Activated CD8-positive, alpha-beta T cell treated with anti-CD3 and anti-CD28 coated beads for 36 hours (primary cell): Measurements from ENCODE around the gene FSTL4. TPM values are rescaled to one million over a fixed set of nuclear protein-coding genes. Genes with fewer than 3 reads are reported as not detected.

Experiments
- ATAC-seq: fragments of 200-7000 bp; cut with Tn5 transposase; one replicate; pipeline ENCODE4 v1.10.0; 2021; ENCODE audit warnings: mild to moderate bottlenecking, moderate library complexity
- CTCF ChIA-PET: fragments of 350-600 bp; sonication (Branson Sonifier 250); formaldehyde crosslinking; loops from one replicate; lab custom pipeline; 2021; ENCODE audit warnings: antibody characterized with exemption; lab: Charles Lee
- POLR2A ChIA-PET: fragments of 350-600 bp; sonication (Branson Sonifier 250); formaldehyde crosslinking; loops from one replicate; lab custom pipeline; 2021; ENCODE audit warnings: antibody characterized with exemption; lab: Charles Lee
- DNase-seq: peaks from one replicate; pipeline ENCODE4 v3.0.0-alpha.2; 2020
- H3K27ac Mint-ChIP-seq: one replicate; pipeline ENCODE4 v1.8.0; 2021; ENCODE audit warnings: mild to moderate bottlenecking, mixed read lengths
- H3K27me3 Mint-ChIP-seq: one replicate; pipeline ENCODE4 v1.8.0; 2021; ENCODE audit warnings: mixed read lengths
- H3K36me3 Mint-ChIP-seq: one replicate; pipeline ENCODE4 v1.8.0; 2021; ENCODE audit warnings: low read depth, mixed read lengths
- H3K4me1 Mint-ChIP-seq: one replicate; pipeline ENCODE4 v1.8.0; 2021; ENCODE audit warnings: low read depth, mixed read lengths
- H3K4me3 Mint-ChIP-seq: one replicate; pipeline ENCODE4 v1.8.0; 2021; ENCODE audit warnings: mild to moderate bottlenecking, moderate library complexity, mixed read lengths
- H3K9me3 Mint-ChIP-seq: one replicate; pipeline ENCODE4 v1.8.0; 2021; ENCODE audit warnings: mixed read lengths
- intact Hi-C: fragments of 100-400 bp; cut with micrococcal nuclease; formaldehyde crosslinking; loops from one replicate; pipeline ENCODE4 v1.10.0; 2022
- total RNA-seq, 2 experiments: library from RNA; stranded (reverse); gene quantifications; one replicate each; pipeline ENCODE4 v1.2.3, GENCODE V29; 2021
- TF ChIP-seq, protein P1 (sequence below): fragments of 200-600 bp; IDR thresholded peaks from one replicate; pipeline ENCODE4 v1.8.0; 2022; ENCODE audit warnings: antibody characterized with exemption, mild to moderate bottlenecking

FSTL4 gene
- total RNA-seq, 2 experiments from 2014 or later = not detected

DNA sequence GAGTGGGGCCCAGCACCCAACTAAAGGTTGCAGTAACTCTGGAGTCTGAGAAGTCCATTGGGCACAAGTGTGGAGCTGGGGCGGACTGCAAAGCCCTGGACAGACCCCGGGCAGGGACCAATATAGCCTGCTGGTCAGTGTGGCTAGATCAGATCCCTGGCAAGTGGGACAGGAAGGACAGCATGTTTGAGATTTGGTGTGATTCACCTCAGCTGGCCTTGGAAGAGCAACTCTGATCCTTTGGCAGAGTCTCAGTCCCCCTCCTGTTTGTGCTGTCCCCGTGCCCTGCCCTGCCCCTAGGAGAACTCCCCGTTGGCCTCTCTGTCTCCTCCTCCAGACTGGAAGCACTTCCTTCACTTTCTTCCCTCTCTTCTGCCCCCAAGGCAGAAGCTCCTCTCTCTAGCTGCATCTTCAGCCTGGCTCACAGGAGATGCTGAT lies 255.3 kb downstream of the FSTL4 start:
- H3K9me3 Mint-ChIP-seq = no peaks in the 10 kb centered on the region
- TF ChIP-seq, protein P1, sequence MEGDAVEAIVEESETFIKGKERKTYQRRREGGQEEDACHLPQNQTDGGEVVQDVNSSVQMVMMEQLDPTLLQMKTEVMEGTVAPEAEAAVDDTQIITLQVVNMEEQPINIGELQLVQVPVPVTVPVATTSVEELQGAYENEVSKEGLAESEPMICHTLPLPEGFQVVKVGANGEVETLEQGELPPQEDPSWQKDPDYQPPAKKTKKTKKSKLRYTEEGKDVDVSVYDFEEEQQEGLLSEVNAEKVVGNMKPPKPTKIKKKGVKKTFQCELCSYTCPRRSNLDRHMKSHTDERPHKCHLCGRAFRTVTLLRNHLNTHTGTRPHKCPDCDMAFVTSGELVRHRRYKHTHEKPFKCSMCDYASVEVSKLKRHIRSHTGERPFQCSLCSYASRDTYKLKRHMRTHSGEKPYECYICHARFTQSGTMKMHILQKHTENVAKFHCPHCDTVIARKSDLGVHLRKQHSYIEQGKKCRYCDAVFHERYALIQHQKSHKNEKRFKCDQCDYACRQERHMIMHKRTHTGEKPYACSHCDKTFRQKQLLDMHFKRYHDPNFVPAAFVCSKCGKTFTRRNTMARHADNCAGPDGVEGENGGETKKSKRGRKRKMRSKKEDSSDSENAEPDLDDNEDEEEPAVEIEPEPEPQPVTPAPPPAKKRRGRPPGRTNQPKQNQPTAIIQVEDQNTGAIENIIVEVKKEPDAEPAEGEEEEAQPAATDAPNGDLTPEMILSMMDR = no peak
- peaks cover 3% of the 10 kb centered on the region for H3K4me1 Mint-ChIP-seq
- H3K27ac Mint-ChIP-seq = no peak overlapping the region
- DNase-seq (no peak), ATAC-seq (no peak)
- H3K4me3 Mint-ChIP-seq = no peak overlapping the region
- ChIA-PET POLR2A (no interaction called here), CTCF (interaction anchor here (0.9 kb wide), 1 partner anchor 16 kb away, joined by 3 read pairs; no protein-coding TSS in a partner anchor)
- intact Hi-C loops = no loop called here
- H3K27me3 Mint-ChIP-seq = no peaks in the 10 kb centered on the region
- no peaks in the 10 kb centered on the region for H3K36me3 Mint-ChIP-seq

DNA sequence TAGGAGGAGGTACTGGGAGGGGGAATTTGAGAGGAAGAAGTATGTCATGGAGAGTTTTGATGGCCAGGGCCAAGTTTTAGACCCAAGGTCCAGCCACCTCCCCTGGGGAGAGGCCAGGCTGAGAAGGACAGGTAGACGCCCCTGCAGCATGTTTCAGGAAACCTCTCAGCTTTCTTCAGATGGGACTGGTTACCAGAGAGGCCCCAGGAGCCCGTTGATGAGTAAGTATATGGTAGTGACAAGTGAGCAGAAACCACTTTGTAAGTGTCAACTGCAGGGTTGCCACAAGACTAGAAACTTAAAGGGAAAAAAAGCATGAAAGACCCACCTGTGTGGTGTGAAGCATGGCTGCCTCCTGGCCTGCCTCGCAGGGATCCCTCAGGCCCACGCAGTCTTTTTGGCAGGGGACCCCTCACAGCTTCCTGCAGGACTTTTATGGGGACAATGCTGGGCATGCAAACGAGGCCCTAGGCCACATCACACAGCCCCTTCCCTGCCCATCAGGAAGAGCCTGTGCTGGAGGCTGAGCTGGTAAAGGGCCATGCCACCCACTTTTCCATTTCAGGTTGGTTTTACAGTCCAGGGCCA lies 255.9 kb downstream of the FSTL4 start:
- ATAC-seq (peak; percentile 81), DNase-seq (no peak)
- no peaks in the 10 kb centered on the region for H3K36me3 Mint-ChIP-seq
- no peaks in the 10 kb centered on the region for H3K9me3 Mint-ChIP-seq
- POLR2A ChIA-PET = no interaction called here
- peaks cover 3% of the 10 kb centered on the region for H3K4me1 Mint-ChIP-seq
- CTCF ChIA-PET = interaction anchor here (0.9 kb wide), 1 partner anchor 17 kb away, joined by 3 read pairs; no protein-coding TSS in a partner anchor
- TF ChIP-seq, protein P1 = no peak
- H3K27ac Mint-ChIP-seq = no peak overlapping the region
- intact Hi-C loops = no loop called here
- no peak overlapping the region for H3K4me3 Mint-ChIP-seq
- H3K27me3 Mint-ChIP-seq = no peaks in the 10 kb centered on the region

DNA sequence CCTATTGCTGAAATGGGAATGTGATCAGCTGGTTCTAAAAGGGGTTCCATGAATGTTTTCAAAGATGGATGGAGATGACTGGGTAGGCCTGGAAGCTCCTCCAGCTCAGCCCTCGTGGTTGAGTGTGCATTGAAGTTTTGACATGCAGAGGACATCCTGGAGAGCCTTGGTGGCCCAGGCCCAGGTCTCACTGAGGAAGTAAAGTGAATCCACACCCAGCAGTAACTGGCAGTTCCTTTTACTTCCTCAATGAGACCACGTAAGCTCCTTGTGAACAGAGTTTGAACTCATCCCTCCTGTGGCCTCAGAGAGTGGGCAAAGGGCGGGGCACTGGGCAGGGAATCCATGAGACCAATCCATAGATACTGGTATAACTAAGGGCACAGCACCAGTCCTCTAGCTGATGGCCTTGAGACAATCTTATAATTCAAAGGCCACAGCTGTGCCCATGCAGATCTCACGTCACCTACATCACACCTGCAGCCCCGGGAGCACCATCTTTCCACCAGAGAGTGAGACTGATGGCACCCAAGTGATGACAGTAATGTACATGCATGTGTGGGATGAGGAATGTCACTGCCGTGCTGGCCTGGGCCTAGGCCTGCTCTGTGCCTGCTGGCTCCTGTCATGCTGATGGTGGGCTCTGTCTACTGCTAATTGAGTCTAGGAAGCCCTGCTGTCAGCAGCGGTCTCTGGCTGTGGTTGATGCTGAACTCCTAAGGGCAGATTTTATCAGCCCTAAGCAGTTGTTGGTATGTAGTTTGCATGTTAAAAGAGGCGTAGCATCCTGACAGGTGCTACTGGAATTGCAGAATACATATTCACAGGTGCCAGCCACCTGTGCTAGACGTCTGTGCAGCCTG lies 257.8 kb downstream of the FSTL4 start:
- intact Hi-C loops = no loop called here
- ATAC-seq = no peak
- TF ChIP-seq, protein P1 = no peak
- no peaks in the 10 kb centered on the region for H3K36me3 Mint-ChIP-seq
- no peak for DNase-seq
- peaks cover 3% of the 10 kb centered on the region for H3K4me1 Mint-ChIP-seq
- no peak overlapping the region for H3K4me3 Mint-ChIP-seq
- H3K27ac Mint-ChIP-seq = no peak overlapping the region
- no peaks in the 10 kb centered on the region for H3K27me3 Mint-ChIP-seq
- H3K9me3 Mint-ChIP-seq = no peaks in the 10 kb centered on the region
- ChIA-PET CTCF (interaction anchor here (1.1 kb wide), 1 partner anchor 10 kb away, joined by 3 read pairs; no protein-coding TSS in a partner anchor), POLR2A (no interaction called here)

DNA sequence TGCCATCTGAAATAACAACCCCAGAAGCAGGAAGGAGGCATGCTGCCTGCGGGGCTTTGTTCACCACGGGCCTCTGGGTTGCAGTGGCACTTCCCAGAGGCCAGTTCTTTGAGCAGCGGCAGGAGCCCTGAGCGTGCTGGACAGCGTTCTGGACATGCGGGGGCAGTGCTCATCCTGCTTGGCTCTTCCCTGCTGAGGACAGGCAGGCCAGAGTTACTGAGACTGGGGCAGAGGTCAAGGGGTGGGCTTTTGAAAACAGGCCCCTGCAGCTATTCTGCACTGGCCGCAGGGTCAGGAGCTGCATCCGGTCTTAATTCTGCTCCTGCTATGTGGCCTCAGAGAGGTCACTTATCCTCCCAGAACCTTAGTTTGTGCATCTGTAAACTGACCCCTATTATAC lies 258.6 kb downstream of the FSTL4 start:
- DNase-seq (no peak), ATAC-seq (no peak)
- Mint-ChIP-seq H3K4me1 (peaks cover 3% of the 10 kb centered on the region), H3K27ac (no peak overlapping the region), H3K4me3 (no peak overlapping the region), H3K27me3 (no peaks in the 10 kb centered on the region), H3K9me3 (no peaks in the 10 kb centered on the region), H3K36me3 (no peaks in the 10 kb centered on the region)
- TF ChIP-seq, protein P1 = no peak
- intact Hi-C loops = no loop called here
- ChIA-PET CTCF (no interaction called here), POLR2A (no interaction called here)

DNA sequence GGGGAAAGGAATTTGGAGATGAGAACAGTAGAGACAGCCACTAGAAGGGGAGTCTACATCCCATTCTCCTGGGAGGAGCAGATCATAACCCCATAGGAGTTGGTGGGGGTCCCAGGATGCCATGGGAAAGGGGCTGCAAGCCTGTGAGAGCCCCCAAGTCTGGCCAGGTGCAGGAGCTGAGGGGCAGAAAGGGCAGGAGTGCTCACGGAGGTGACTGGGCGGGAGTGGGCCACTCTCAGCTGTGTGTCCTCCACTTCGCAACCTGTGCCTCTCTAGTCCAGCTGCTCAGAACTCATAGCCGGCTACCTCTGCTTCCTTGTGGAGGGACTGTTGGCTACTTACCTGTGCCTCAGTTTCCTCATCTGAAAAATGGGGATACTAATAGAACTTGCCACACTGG lies 263.9 kb downstream of the FSTL4 start:
- ChIA-PET CTCF (interaction anchor here (1.8 kb wide), 1 partner anchor 237 kb away, joined by 4 read pairs; no protein-coding TSS in a partner anchor), POLR2A (no interaction called here)
- H3K4me1 Mint-ChIP-seq = no peaks in the 10 kb centered on the region
- intact Hi-C loops = no loop called here
- peaks cover 4% of the 10 kb centered on the region for H3K27me3 Mint-ChIP-seq
- ATAC-seq = no peak
- H3K9me3 Mint-ChIP-seq = no peaks in the 10 kb centered on the region
- TF ChIP-seq, protein P1 = no peak
- no peak overlapping the region for H3K27ac Mint-ChIP-seq
- H3K36me3 Mint-ChIP-seq = no peaks in the 10 kb centered on the region
- H3K4me3 Mint-ChIP-seq = no peak overlapping the region
- no peak for DNase-seq
